ENCODE data around the gene PFKL.

GRCh38 chr21:44317241-44317782 is 17.5 kb downstream of the PFKL start:
- TF ChIP-seq CTCF (IDR thresholded peaks at IDR 0.05) (no peak), POLR2A (IDR thresholded peaks at IDR 0.05) (no peak)

Measured in adrenal gland (tissue), 5 donors.